HepG2 (cell line): ENCODE measurements around the gene BMF. TPM values are rescaled to one million over a fixed set of nuclear protein-coding genes. Genes with fewer than 3 reads are reported as not detected.

Source experiments
- AHDC1 ChIP-seq: sonication (generic); formaldehyde crosslinking; IDR thresholded peaks from 2 replicates; pipeline ENCODE4 v1.5.1; 2020; ENCODE audit warnings: mild to moderate bottlenecking, missing genetic modification reagents, borderline replicate concordance
- CREM ChIP-seq, 2 experiments: sonication (generic) in 1 of 2; formaldehyde crosslinking in 1 of 2; IDR thresholded peaks; 2 replicates each; pipeline versions ENCODE4 v1.4.0 to v1.6.1; 2016 to 2020; ENCODE audit warnings: antibody characterized with exemption in 1 of 2, mild to moderate bottlenecking in 1 of 2, missing genetic modification reagents in 1 of 2
- KDM5A ChIP-seq: fragments of 200-600 bp; sonication (generic); IDR thresholded peaks from 2 replicates; pipeline ENCODE4 v1.7.0; 2018; ENCODE audit warnings: antibody characterized with exemption, mild to moderate bottlenecking, low read length, borderline replicate concordance
- NR2C2 ChIP-seq: sonication (generic); formaldehyde crosslinking; IDR thresholded peaks from 2 replicates; pipeline ENCODE4 v1.4.0; 2020; ENCODE audit warnings: missing genetic modification reagents, mild to moderate bottlenecking, moderate library complexity, borderline replicate concordance
- ZBTB40 ChIP-seq, 2 experiments: fragments of 450-650 bp in 1 of 2; sonication (generic) in 1 of 2; formaldehyde crosslinking in 1 of 2; IDR thresholded peaks; 2 replicates each; pipeline versions ENCODE4 v1.6.1 to v1.8.0; 2016 to 2022; ENCODE audit warnings: antibody characterized with exemption in 1 of 2, mild to moderate bottlenecking in 1 of 2, missing genetic modification reagents in 1 of 2
- ZNF816 ChIP-seq: sonication (generic); formaldehyde crosslinking; IDR thresholded peaks from 2 replicates; pipeline ENCODE4 v1.8.0; 2022; ENCODE audit warnings: missing genetic modification reagents, mild to moderate bottlenecking, borderline replicate concordance
- polyA plus RNA-seq, 8 experiments: library from polyadenylated mRNA; depleted of rRNA in 3 of 8; stranded (reverse) in 7 of 8; unstranded in 1 of 8; fragments of >200 nt; fragmentation: Illumina TruSeq in 4 of 8; extraction: Trizol in 4 of 8; gene quantifications; 2 replicates each; pipeline versions ENCODE4 v1.2.1 to v1.2.3, GENCODE V29; 2011 to 2016; ENCODE audit warnings: low read depth in 4 of 8, missing spikeins in 1 of 8, mixed read lengths in 1 of 8; ENCODE audit not compliant: insufficient read depth in 1 of 8
- total RNA-seq, 5 experiments: library from RNA; depleted of rRNA; stranded (reverse); fragments of >200 nt; fragmentation: Illumina TruSeq; extraction: Trizol; gene quantifications; 2 replicates each; pipeline ENCODE4 v1.2.3, GENCODE V29; 2016; ENCODE audit warnings: low read depth in 1 of 5

The BMF gene
- total and polyA plus RNA-seq, 2 of the 13 experiments (the other 11 are each of a cell fraction or from before 2014, with no cell fraction given) = 8.7 to 15.9 TPM

- TF ChIP-seq ZBTB40 (IDR thresholded peaks at IDR 0.05) = peak; percentile 82
- TF ChIP-seq ZBTB40 (CRISPR knock-in tag; IDR thresholded peaks at IDR 0.05) = peak; percentile 69
- TF ChIP-seq CREM (IDR thresholded peaks at IDR 0.05) = peak; percentile 27; the same call in 1 of the 2 replicates
- no peak for TF ChIP-seq CREM (CRISPR knock-in tag; IDR thresholded peaks at IDR 0.05)
- TF ChIP-seq AHDC1 (CRISPR knock-in tag) = no peak
- peak; percentile 79; the same call in 1 of the 2 replicates for TF ChIP-seq KDM5A
- 0 out of 2 replicates have a peak, but pooled peaks have one; percentile 54 for TF ChIP-seq ZNF816 (CRISPR knock-in tag)
- peak; percentile 94 for TF ChIP-seq NR2C2 (CRISPR knock-in tag)
Measured at GRCh38 chr15:40038638-40039543, 69.8 kb downstream of the BMF start, which contains the start of gene SRP14 (continued).
